OCI-LY7 (cell line): ENCODE results near the gene ADAMTS7. TPM values are rescaled to one million over a fixed set of nuclear protein-coding genes. Genes with fewer than 3 reads are reported as not detected.
A peak's percentile ranks its signal among the peaks of the same experiment; 100 is the strongest.
"Not testable (repeated sequence)": the region's sequence is repeated elsewhere in the genome, so short reads cannot be mapped to it uniquely, and the experiment has no call there.

Source experiments
- BruUV-seq: library from RNA; stranded (reverse); fragments of 400-500 nt; replicated peaks from 2 replicates; lab custom pipeline; 2021; lab: Mats Ljungman, UMichigan
- CTCF ChIA-PET: fragments of 300-600 bp; sonication (Branson Sonifier 250); formaldehyde crosslinking; loops from one replicate; lab custom pipeline; 2022; ENCODE audit warnings: antibody characterized with exemption; ENCODE audit not compliant: unreplicated experiment; lab: Charles Lee
- POLR2A ChIA-PET: fragments of 300-600 bp; sonication (Branson Sonifier 250); formaldehyde crosslinking; loops from one replicate; lab custom pipeline; 2022; ENCODE audit warnings: antibody characterized with exemption; lab: Charles Lee
- DNase-seq: peaks from one replicate; pipeline ENCODE4 v3.0.0-alpha.2; 2015; ENCODE audit warnings: low spot score
- H2AFZ ChIP-seq: fragments of 200-600 bp; sonication (generic), shearing (Covaris generic); 2 replicates; pipeline ENCODE4 v1.6.1; 2014; ENCODE audit warnings: mild to moderate bottlenecking, antibody characterized with exemption, low read length, moderate library complexity
- H3K27ac ChIP-seq: fragments of 200-600 bp; sonication (generic); 2 replicates; pipeline ENCODE4 v1.5.1; 2014; ENCODE audit warnings: mixed run types, low read depth, mild to moderate bottlenecking, moderate library complexity, low read length, inconsistent platforms; ENCODE audit not compliant: poor library complexity, severe bottlenecking
- H3K36me3 ChIP-seq: fragments of 200-600 bp; sonication (generic); 2 replicates; pipeline ENCODE4 v1.6.1; 2014; ENCODE audit warnings: mild to moderate bottlenecking, antibody characterized with exemption, low read length, moderate library complexity, mixed read lengths; ENCODE audit not compliant: insufficient read depth
- H3K4me1 ChIP-seq: fragments of 200-600 bp; sonication (generic); 2 replicates; pipeline ENCODE4 v1.5.1; 2014; ENCODE audit warnings: mild to moderate bottlenecking, low read length; ENCODE audit not compliant: insufficient read depth, poor library complexity, severe bottlenecking
- H3K4me2 ChIP-seq: fragments of 200-600 bp; sonication (generic); 2 replicates; pipeline ENCODE4 v1.6.1; 2014; ENCODE audit warnings: mild to moderate bottlenecking, low read length
- H3K4me3 ChIP-seq: fragments of 200-600 bp; sonication (generic); 2 replicates; pipeline ENCODE4 v1.5.1; 2014; ENCODE audit warnings: mild to moderate bottlenecking, low read depth, low read length; ENCODE audit not compliant: poor library complexity, severe bottlenecking
- H3K79me2 ChIP-seq: fragments of 200-600 bp; sonication (generic); 2 replicates; pipeline ENCODE4 v1.6.1; 2016; ENCODE audit warnings: low read depth, mild to moderate bottlenecking, low read length, moderate library complexity, mixed read lengths; ENCODE audit not compliant: insufficient read depth
- H3K9me2 ChIP-seq: fragments of 200-600 bp; sonication (generic); 2 replicates; pipeline ENCODE4 v1.6.1; 2016; ENCODE audit warnings: mild to moderate bottlenecking, low read length, mixed read lengths; ENCODE audit not compliant: insufficient read depth
- H3K9me3 ChIP-seq: fragments of 200-600 bp; sonication (generic); 2 replicates; pipeline ENCODE4 v1.6.1; 2014; ENCODE audit warnings: mild to moderate bottlenecking, mixed run types, low read length, mixed read lengths
- H4K20me1 ChIP-seq: fragments of 200-600 bp; sonication (generic); 2 replicates; pipeline ENCODE4 v1.6.1; 2014; ENCODE audit warnings: mild to moderate bottlenecking, antibody characterized with exemption, low read length, moderate library complexity, mixed read lengths; ENCODE audit not compliant: insufficient read depth
- CTCF ChIP-seq: fragments of 200-600 bp; sonication (generic); conservative IDR thresholded peaks from 2 replicates; pipeline ENCODE4 v1.5.1; 2014; ENCODE audit warnings: mild to moderate bottlenecking, antibody characterized with exemption, low read length, moderate library complexity, mixed read lengths
- EZH2phosphoT487 ChIP-seq: fragments of 200-600 bp; sonication (generic); IDR thresholded peaks from 2 replicates; pipeline ENCODE4 v1.6.1; 2018; ENCODE audit warnings: low read depth, borderline replicate concordance, mild to moderate bottlenecking, mixed run types, antibody characterized with exemption, low read length, moderate library complexity, mixed read lengths
- intact Hi-C: fragments of 100-400 bp; cut with micrococcal nuclease; formaldehyde crosslinking; loops from one replicate; pipeline ENCODE4 v1.10.0; 2022; ENCODE audit not compliant: unreplicated experiment
- total RNA-seq, 2 experiments: library from RNA; depleted of rRNA in 1 of 2; stranded (reverse); fragments of >200 nt in 1 of 2; shearing (Covaris generic) in 1 of 2; gene quantifications; 2 replicates each; pipeline ENCODE4 v1.2.3, GENCODE V29; 2014 to 2022

The ADAMTS7 gene
- total RNA-seq, 2 experiments from 2014 or later = 0.08 to 0.19 TPM

- Histone ChIP-seq H3K9me3 (no peaks in the 10 kb centered on the region), H3K79me2 (no peaks in the 10 kb centered on the region), H4K20me1 (no peaks in the 10 kb centered on the region), H3K4me1 (peaks cover 65% of the 10 kb centered on the region), H3K4me2 (peak overlapping the region; percentile 40), H3K4me3 (no peak overlapping the region), H2AFZ (peak overlapping the region; percentile 95), H3K36me3 (no peaks in the 10 kb centered on the region), H3K9me2 (no peaks in the 10 kb centered on the region), H3K27ac (peak overlapping the region; percentile 36)
- peak; percentile 51 for DNase-seq
- POLR2A ChIA-PET = no interaction called here
- no TSS peak for BruUV-seq
- CTCF ChIA-PET = no interaction called here
- no peak for TF ChIP-seq EZH2phosphoT487
- intact Hi-C loops = no loop called here
These were observed 29.6 kb upstream of the ADAMTS7 start for GRCh38 chr15:78840661-78841375.

- H2AFZ ChIP-seq, H3K4me3 ChIP-seq, H3K9me3 ChIP-seq, H3K9me2 ChIP-seq, intact Hi-C loops, CTCF ChIA-PET, H4K20me1 ChIP-seq, BruUV-seq, H3K36me3 ChIP-seq, H3K79me2 ChIP-seq, POLR2A ChIA-PET: not testable (repeated sequence)
- H3K27ac ChIP-seq = peak overlapping the region; percentile 43
- peaks cover 65% of the 10 kb centered on the region for H3K4me1 ChIP-seq
- peak; percentile 39 for DNase-seq
- peak overlapping the region; percentile 45 for H3K4me2 ChIP-seq
These were observed 27.9 kb upstream of the ADAMTS7 start for GRCh38 chr15:78839151-78839550.

GRCh38 chr15:78838489-78838888 lies 27.2 kb upstream of the ADAMTS7 start:
- no peaks in the 10 kb centered on the region for H3K79me2 ChIP-seq
- peak overlapping the region; percentile 41; the same call in 1 of the 2 replicates for H3K4me2 ChIP-seq
- peak overlapping the region; percentile 25 for H3K27ac ChIP-seq
- POLR2A ChIA-PET = no interaction called here
- no peak overlapping the region for H3K4me3 ChIP-seq
- CTCF ChIA-PET = no interaction called here
- peak overlapping the region; percentile 72; the same call in 1 of the 2 replicates for H2AFZ ChIP-seq
- intact Hi-C loops = no loop called here
- no peak for TF ChIP-seq EZH2phosphoT487
- no peak for TF ChIP-seq CTCF
- no peaks in the 10 kb centered on the region for H4K20me1 ChIP-seq
- no peaks in the 10 kb centered on the region for H3K9me3 ChIP-seq
- H3K4me1 ChIP-seq = peaks cover 65% of the 10 kb centered on the region
- no peak for DNase-seq
- no peaks in the 10 kb centered on the region for H3K36me3 ChIP-seq
- BruUV-seq = no TSS peak
- H3K9me2 ChIP-seq = no peaks in the 10 kb centered on the region
